DOHH2 (cell line): ENCODE measurements around the gene PECR.

Experiments
- H3F3A ChIP-seq: fragments of 200-600 bp; sonication (generic), shearing (Covaris generic); 2 replicates; pipeline ENCODE4 v1.6.0; 2016; ENCODE audit warnings: antibody characterized with exemption, mild to moderate bottlenecking; ENCODE audit not compliant: control insufficient read depth, insufficient read depth
- H3K27ac ChIP-seq: fragments of 200-600 bp; sonication (generic); 2 replicates; pipeline ENCODE4 v1.5.1; 2014; ENCODE audit warnings: low read depth, mild to moderate bottlenecking, low read length, moderate library complexity
- H3K27me3 ChIP-seq: fragments of 200-600 bp; sonication (generic); 2 replicates; pipeline ENCODE4 v1.6.1; 2014; ENCODE audit warnings: mild to moderate bottlenecking, low read length, mixed read lengths; ENCODE audit not compliant: control insufficient read depth
- H3K36me3 ChIP-seq: fragments of 200-600 bp; sonication (generic); 2 replicates; pipeline ENCODE4 v1.6.1; 2014; ENCODE audit warnings: mild to moderate bottlenecking, low read length, moderate library complexity, mixed read lengths; ENCODE audit not compliant: control insufficient read depth
- H3K4me1 ChIP-seq: fragments of 200-600 bp; sonication (generic); 2 replicates; pipeline ENCODE4 v1.6.1; 2014; ENCODE audit warnings: mild to moderate bottlenecking, low read length, mixed read lengths; ENCODE audit not compliant: control insufficient read depth
- H3K4me2 ChIP-seq: fragments of 200-600 bp; sonication (generic); 2 replicates; pipeline ENCODE4 v1.6.0; 2014; ENCODE audit warnings: mild to moderate bottlenecking, low read length, moderate library complexity
- H3K4me3 ChIP-seq: fragments of 200-600 bp; sonication (generic); 2 replicates; pipeline ENCODE4 v1.5.1; 2014; ENCODE audit warnings: mild to moderate bottlenecking, low read length, mixed read lengths
- H3K79me2 ChIP-seq: fragments of 200-600 bp; sonication (generic); 2 replicates; pipeline ENCODE4 v1.6.1; 2014; ENCODE audit warnings: mild to moderate bottlenecking, low read length, mixed read lengths; ENCODE audit not compliant: control insufficient read depth
- H3K9me2 ChIP-seq: fragments of 200-600 bp; sonication (generic); replicated peaks from 2 replicates; pipeline ENCODE4 v1.6.1; 2014; ENCODE audit warnings: mild to moderate bottlenecking, low read length, mixed read lengths; ENCODE audit not compliant: control insufficient read depth
- H3K9me3 ChIP-seq: fragments of 200-600 bp; sonication (generic); 2 replicates; pipeline ENCODE4 v1.6.1; 2014; ENCODE audit warnings: antibody characterized with exemption, low read length, mixed read lengths; ENCODE audit not compliant: control insufficient read depth, insufficient read depth
- H4K20me1 ChIP-seq: fragments of 200-600 bp; sonication (generic); 2 replicates; pipeline ENCODE4 v1.6.0; 2014; ENCODE audit warnings: low read depth, mild to moderate bottlenecking, antibody characterized with exemption, low read length, moderate library complexity; ENCODE audit not compliant: control insufficient read depth, insufficient read depth
- CTCF ChIP-seq: fragments of 200-600 bp; sonication (generic); IDR thresholded peaks from one replicate; pipeline ENCODE4 v1.5.1; 2014; ENCODE audit warnings: antibody characterized with exemption, mild to moderate bottlenecking, low read depth, low read length; ENCODE audit not compliant: poor library complexity, severe bottlenecking
- EZH2phosphoT487 ChIP-seq: fragments of 200-600 bp; sonication (generic); IDR thresholded peaks from 2 replicates; pipeline ENCODE4 v1.6.1; 2017; ENCODE audit warnings: borderline replicate concordance, mild to moderate bottlenecking, antibody characterized with exemption, low read length, moderate library complexity, mixed read lengths

The PECR gene

GRCh38 chr2:216121255-216121654 is 39.6 kb upstream of the PECR start:
- Histone ChIP-seq H3K4me2 (no peak overlapping the region), H3K9me3 (no peaks in the 10 kb centered on the region), H3K27me3 (no peaks in the 10 kb centered on the region), H3K36me3 (peaks cover 99% of the 10 kb centered on the region), H3F3A (peaks cover 5% of the 10 kb centered on the region; the same call in 1 of the 2 replicates), H3K79me2 (peaks cover 97% of the 10 kb centered on the region), H4K20me1 (peaks cover 17% of the 10 kb centered on the region), H3K4me3 (no peak overlapping the region), H3K9me2 (no peaks in the 10 kb centered on the region), H3K4me1 (peaks cover 6% of the 10 kb centered on the region; the same call in 1 of the 2 replicates), H3K27ac (no peak overlapping the region)
- TF ChIP-seq CTCF: no peak
- no peak for TF ChIP-seq EZH2phosphoT487

- Histone ChIP-seq H3K4me2 (no peak overlapping the region), H3K9me2 (no peaks in the 10 kb centered on the region), H3K36me3 (peaks cover 99% of the 10 kb centered on the region), H3K9me3 (no peaks in the 10 kb centered on the region), H3K27ac (no peak overlapping the region), H4K20me1 (peaks cover 23% of the 10 kb centered on the region), H3K4me1 (peaks cover 13% of the 10 kb centered on the region), H3K79me2 (peaks cover 98% of the 10 kb centered on the region), H3K4me3 (no peak overlapping the region), H3F3A (peaks cover 5% of the 10 kb centered on the region; the same call in 1 of the 2 replicates), H3K27me3 (no peaks in the 10 kb centered on the region)
- TF ChIP-seq CTCF: no peak
- TF ChIP-seq EZH2phosphoT487: no peak
Measured at GRCh38 chr2:216119986-216120385, 38.4 kb upstream of the PECR start.

- Histone ChIP-seq H3K4me2 (no peak overlapping the region), H3K4me3 (no peak overlapping the region), H3K36me3 (peaks cover 98% of the 10 kb centered on the region), H3F3A (peaks cover 9% of the 10 kb centered on the region), H3K4me1 (peaks cover 20% of the 10 kb centered on the region), H4K20me1 (peaks cover 26% of the 10 kb centered on the region), H3K27ac (no peak overlapping the region), H3K9me3 (no peaks in the 10 kb centered on the region), H3K27me3 (no peaks in the 10 kb centered on the region), H3K79me2 (peaks cover 97% of the 10 kb centered on the region), H3K9me2 (no peaks in the 10 kb centered on the region)
- no peak for TF ChIP-seq EZH2phosphoT487
- TF ChIP-seq CTCF: no peak
Measured at GRCh38 chr2:216119146-216119545, 37.5 kb upstream of the PECR start.
